Dermis lymphatic vessel endothelial cell (primary cell): ENCODE measurements around the gene KRTAP19-8. TPM values are rescaled to one million over a fixed set of nuclear protein-coding genes. Genes with fewer than 3 reads are reported as not detected.

Experiments used
- total RNA-seq: library from RNA; depleted of rRNA; stranded (reverse); fragments of >200 nt; gene quantifications from 2 replicates; pipeline ENCODE4 v1.2.1, GENCODE V29; 2014

Gene KRTAP19-8
- total RNA-seq: not detected in 2 replicates

GRCh38 chr21:31038376-31038775 lies at the start of gene KRTAP19-8:
Gene KRTAP19-8, minus strand, starts transcription at chr21:31038476. Its CDS starts 33 bp downstream, at chr21:31038443.

Other genes with a start within 250 kb of the KRTAP19-8 start
- gene KRTAP8-1, start 225.2 kb downstream of the KRTAP19-8 start, total RNA-seq: not detected in 2 replicates
- not detected in 2 replicates for gene KRTAP7-1, start 208.7 kb downstream of the KRTAP19-8 start, total RNA-seq
- not detected in 2 replicates for gene KRTAP11-1, start 156.9 kb downstream of the KRTAP19-8 start, total RNA-seq